Upper lobe of left lung (tissue), 6 donors: Measurements from ENCODE around the gene LRRC51. TPM values are rescaled to one million over a fixed set of nuclear protein-coding genes. Genes with fewer than 3 reads are reported as not detected.
A peak's percentile ranks its signal among the peaks of the same experiment; 100 is the strongest.
"Not testable (repeated sequence)": the region's sequence is repeated elsewhere in the genome, so short reads cannot be mapped to it uniquely, and the experiment has no call there.

Experiments
- ATAC-seq, 2 donors: fragments of 200-7000 bp; cut with Tn5 transposase; one replicate each; pipeline ENCODE4 v1.9.1; 2022; ENCODE audit warnings: mild to moderate bottlenecking in 2 of 2, moderate library complexity in 2 of 2; ENCODE audit not compliant: low FRiP score in 2 of 2
- DNase-seq, 2 donors: peaks; one replicate each; pipeline ENCODE4 v3.0.0-alpha.2; 2019 to 2020
- H3K27ac ChIP-seq, 4 donors: fragments of 200-600 bp; sonication (generic); one replicate each; pipeline ENCODE4 v1.5.1; 2016 to 2019
- H3K27me3 ChIP-seq, 4 donors: fragments of 200-600 bp; sonication (generic); one replicate each; pipeline ENCODE4 v1.5.1; 2017 to 2019
- H3K36me3 ChIP-seq, 4 donors: fragments of 200-600 bp; sonication (generic); one replicate each; pipeline ENCODE4 v1.5.1; 2016 to 2019
- H3K4me1 ChIP-seq, 4 donors: fragments of 200-600 bp; sonication (generic); one replicate each; pipeline ENCODE4 v1.5.1; 2018 to 2019
- H3K4me3 ChIP-seq, 4 donors: fragments of 200-600 bp; sonication (generic); one replicate each; pipeline ENCODE4 v1.5.1; 2017 to 2019; ENCODE audit warnings: mild to moderate bottlenecking in 2 of 4, moderate library complexity in 1 of 4
- H3K9me3 ChIP-seq, 4 donors: fragments of 200-600 bp; sonication (generic); one replicate each; pipeline ENCODE4 v1.5.1; 2018 to 2019
- EP300 ChIP-seq, 4 donors: sonication (generic); formaldehyde crosslinking; IDR thresholded peaks; one replicate each; pipeline ENCODE4 v1.5.1; 2017; ENCODE audit warnings: antibody characterized with exemption in 4 of 4, control low read depth in 2 of 4
- POLR2A ChIP-seq, 4 donors: fragments of 450-650 bp; IDR thresholded peaks; one replicate each; pipeline ENCODE4 v1.5.1; 2016 to 2017; ENCODE audit warnings: antibody characterized with exemption in 4 of 4, mild to moderate bottlenecking in 2 of 4
- POLR2AphosphoS5 ChIP-seq, 2 donors: sonication (generic); formaldehyde crosslinking; IDR thresholded peaks; one replicate each; pipeline ENCODE4 v1.5.1; 2017; ENCODE audit warnings: antibody characterized with exemption in 2 of 2
- WGBS, 2 donors: methylation state at CpG; one replicate each; pipeline ENCODE4 v1.1.5; 2017 to 2018; 5-methylcytosine and 5-hydroxymethylcytosine counted together
- total RNA-seq, 6 donors: library from RNA; depleted of rRNA in 4 of 6; stranded (reverse); fragments of >200 nt in 4 of 6; gene quantifications; one replicate each; pipeline versions ENCODE4 v1.1.0 to v1.2.1, GENCODE V29; 2016 to 2021
- TF ChIP-seq, protein P1 (sequence below), 6 experiments: fragments of 450-650 bp in 4 of 6; fragments of 200-600 bp in 2 of 6; sonication (generic) in 2 of 6; IDR thresholded peaks; one replicate each; pipeline ENCODE4 v1.5.1; 2016 to 2019; ENCODE audit warnings: antibody characterized with exemption in 6 of 6
- donor health status: DM: no; HTN: no; CAD: no; lungs with moderate emphysema.
- donor health status: DM: no; HTN: yes; CAD: no; lungs with severe emphysema.

LRRC51 gene
- total RNA-seq, 6 donors from 2014 or later, result 5.3 to 19.2 (median 10.3) TPM

DNA sequence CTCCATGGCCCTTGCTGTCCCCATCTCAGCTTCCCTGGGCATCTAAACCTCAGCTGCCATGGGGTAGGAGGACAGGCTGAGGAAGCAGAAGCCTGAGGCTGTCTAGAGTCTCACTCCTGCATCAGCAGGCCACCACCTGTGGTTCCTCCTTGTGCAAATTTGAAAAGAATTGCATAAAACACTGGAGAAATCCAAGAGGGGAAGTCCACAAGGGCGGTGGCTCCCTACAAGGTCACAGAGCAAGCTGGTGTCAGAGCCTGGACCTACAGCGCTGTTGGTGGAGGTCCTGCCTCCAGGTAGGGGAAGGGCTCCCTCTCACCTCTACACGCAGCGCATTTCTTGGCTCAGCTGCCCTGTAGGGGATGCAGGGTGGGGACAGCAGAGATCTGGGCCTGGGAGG lies 54.8 kb downstream of the LRRC51 start, which contains the start of gene FOLR3:
Gene FOLR3, plus strand, starts transcription at position 253 of the 400 bp plus-strand sequence. CDS start 228 bp downstream, outside the sequence.
- H3K9me3 ChIP-seq, H3K4me1 ChIP-seq, H3K27me3 ChIP-seq, H3K36me3 ChIP-seq: not testable (repeated sequence)
- peak in 1 of 2 donors; percentile 23 for TF ChIP-seq POLR2AphosphoS5 (IDR thresholded peaks at IDR 0.05)
- peak within 1 kb of the TSS in 2 of 4 donors; percentile 10 to 11 for H3K4me3 ChIP-seq
- peak in 1 of 2 donors; percentile 69 for DNase-seq
- ATAC-seq, result peak; percentile 64 to 75
- WGBS, 2 donors, result 72 to 73% methylated on average over 4 of the region's 4 CpGs
- peak within 1 kb of the TSS in 3 of 4 donors; percentile 63 to 77 (median 67) for H3K27ac ChIP-seq

DNA sequence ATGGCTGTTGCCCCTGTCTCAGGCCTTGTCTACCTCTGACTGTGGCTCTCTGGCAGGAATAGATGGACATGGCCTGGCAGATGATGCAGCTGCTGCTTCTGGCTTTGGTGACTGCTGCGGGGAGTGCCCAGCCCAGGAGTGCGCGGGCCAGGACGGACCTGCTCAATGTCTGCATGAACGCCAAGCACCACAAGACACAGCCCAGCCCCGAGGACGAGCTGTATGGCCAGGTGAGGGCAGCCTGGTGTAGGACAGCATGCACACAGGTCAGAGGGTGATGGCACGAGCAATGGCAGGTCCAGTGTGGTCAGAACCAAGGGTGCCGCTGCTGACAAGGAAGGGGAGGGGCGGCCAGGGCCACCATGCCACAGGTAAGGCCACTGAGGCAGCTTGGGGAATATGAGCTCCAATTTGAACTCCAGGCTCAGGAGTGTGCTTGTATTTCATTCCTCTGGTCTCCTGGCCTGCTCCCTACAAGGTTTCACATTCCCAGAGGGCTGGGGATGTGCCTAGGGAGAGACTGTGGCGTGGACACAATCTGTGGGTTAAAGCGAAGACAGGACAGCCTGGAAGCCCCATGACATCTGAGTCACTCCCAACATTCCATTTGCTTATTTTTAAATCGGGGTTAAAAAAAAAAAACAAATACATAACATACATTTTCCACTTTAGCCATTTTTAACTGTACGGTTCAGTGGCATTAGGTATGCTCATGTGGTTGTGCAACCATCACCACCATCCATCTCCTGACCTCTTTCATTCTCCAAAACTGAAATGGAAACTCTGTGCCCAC lies 55.4 kb downstream of the LRRC51 start:
- H3K36me3 ChIP-seq, result no peaks in the 10 kb centered on the region
- DNase-seq (peak; percentile 22 to 30), ATAC-seq (peak; percentile 5 to 24)
- H3K27me3 ChIP-seq, result no peaks in the 10 kb centered on the region
- TF ChIP-seq POLR2A (IDR thresholded peaks at IDR 0.05) (no peak), EP300 (IDR thresholded peaks at IDR 0.05) (no peak), POLR2AphosphoS5 (IDR thresholded peaks at IDR 0.05) (no peak)
- TF ChIP-seq, protein P1, sequence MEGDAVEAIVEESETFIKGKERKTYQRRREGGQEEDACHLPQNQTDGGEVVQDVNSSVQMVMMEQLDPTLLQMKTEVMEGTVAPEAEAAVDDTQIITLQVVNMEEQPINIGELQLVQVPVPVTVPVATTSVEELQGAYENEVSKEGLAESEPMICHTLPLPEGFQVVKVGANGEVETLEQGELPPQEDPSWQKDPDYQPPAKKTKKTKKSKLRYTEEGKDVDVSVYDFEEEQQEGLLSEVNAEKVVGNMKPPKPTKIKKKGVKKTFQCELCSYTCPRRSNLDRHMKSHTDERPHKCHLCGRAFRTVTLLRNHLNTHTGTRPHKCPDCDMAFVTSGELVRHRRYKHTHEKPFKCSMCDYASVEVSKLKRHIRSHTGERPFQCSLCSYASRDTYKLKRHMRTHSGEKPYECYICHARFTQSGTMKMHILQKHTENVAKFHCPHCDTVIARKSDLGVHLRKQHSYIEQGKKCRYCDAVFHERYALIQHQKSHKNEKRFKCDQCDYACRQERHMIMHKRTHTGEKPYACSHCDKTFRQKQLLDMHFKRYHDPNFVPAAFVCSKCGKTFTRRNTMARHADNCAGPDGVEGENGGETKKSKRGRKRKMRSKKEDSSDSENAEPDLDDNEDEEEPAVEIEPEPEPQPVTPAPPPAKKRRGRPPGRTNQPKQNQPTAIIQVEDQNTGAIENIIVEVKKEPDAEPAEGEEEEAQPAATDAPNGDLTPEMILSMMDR (IDR thresholded peaks at IDR 0.05), result no peak
- H3K4me3 ChIP-seq, result peak overlapping the region in 2 of 4 donors; percentile 10 to 11
- no peaks in the 10 kb centered on the region for H3K9me3 ChIP-seq
- peak overlapping the region in 3 of 4 donors; percentile 63 to 77 (median 67) for H3K27ac ChIP-seq
- WGBS, 2 donors, result 79 to 87% methylated on average over 9 to 11 of the region's 14 CpGs
- no peaks in the 10 kb centered on the region for H3K4me1 ChIP-seq

DNA sequence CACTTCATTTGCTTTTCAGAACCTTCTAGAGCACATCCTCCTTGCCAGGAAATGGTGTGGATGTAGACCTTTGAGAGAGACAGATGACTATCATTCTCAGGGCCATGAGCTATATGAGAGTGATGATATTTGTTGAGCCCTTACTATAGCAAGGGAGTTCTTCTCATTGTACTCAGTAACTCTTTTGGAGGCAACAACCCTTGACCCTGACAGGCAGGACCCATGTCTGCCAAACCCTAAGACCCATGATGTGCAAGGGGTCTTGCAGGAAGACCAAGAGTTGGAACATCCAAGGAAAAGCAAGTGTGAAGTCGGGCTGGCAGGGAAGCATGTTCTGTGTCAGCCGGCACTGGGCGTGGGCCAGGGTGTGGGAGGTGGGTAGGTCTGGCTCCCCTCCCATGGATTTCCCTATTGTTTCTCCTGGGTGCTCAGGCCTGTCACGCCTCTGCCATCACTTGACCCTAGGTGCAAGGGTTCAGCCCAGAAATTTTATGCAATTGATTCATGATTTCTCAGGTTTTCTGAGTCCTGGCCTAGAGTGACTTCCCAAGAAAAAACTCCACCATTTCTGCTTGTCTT lies 56.1 kb downstream of the LRRC51 start:
- no peaks in the 10 kb centered on the region for H3K27me3 ChIP-seq
- WGBS, 2 donors, result 76 to 87% methylated on average over 4 of the region's 4 CpGs
- no peak for ATAC-seq
- H3K4me1 ChIP-seq, result no peaks in the 10 kb centered on the region
- no peak for TF ChIP-seq POLR2AphosphoS5 (IDR thresholded peaks at IDR 0.05)
- peak overlapping the region in 2 of 4 donors; percentile 10 to 11 for H3K4me3 ChIP-seq
- peak overlapping the region in 1 of 4 donors; percentile 27 for H3K27ac ChIP-seq
- H3K9me3 ChIP-seq, result no peaks in the 10 kb centered on the region
- DNase-seq, result peak in 1 of 2 donors; percentile 68
- no peaks in the 10 kb centered on the region for H3K36me3 ChIP-seq

DNA sequence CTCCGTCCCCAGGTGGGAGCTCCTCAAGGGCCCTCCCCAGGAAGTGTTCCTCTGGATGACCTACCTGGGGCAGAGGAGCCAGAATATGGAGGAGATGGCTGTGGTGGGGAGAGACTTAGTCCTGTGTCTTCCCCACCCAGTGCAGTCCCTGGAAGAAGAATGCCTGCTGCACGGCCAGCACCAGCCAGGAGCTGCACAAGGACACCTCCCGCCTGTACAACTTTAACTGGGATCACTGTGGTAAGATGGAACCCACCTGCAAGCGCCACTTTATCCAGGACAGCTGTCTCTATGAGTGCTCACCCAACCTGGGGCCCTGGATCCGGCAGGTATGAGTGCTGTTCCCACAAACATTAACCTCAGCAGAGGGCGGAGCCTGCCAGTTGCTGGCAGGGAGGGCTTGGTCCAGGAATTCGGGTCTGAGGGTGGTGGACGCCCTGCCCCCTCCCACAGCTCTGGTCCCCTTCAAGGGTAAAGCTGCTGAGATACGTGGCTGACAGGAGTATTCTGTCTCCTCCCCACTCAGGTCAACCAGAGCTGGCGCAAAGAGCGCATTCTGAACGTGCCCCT lies 58.3 kb downstream of the LRRC51 start:
- no peaks in the 10 kb centered on the region for H3K27me3 ChIP-seq
- no peaks in the 10 kb centered on the region for H3K36me3 ChIP-seq
- H3K9me3 ChIP-seq, result no peaks in the 10 kb centered on the region
- TF ChIP-seq POLR2A (IDR thresholded peaks at IDR 0.05) (no peak), POLR2AphosphoS5 (IDR thresholded peaks at IDR 0.05) (no peak), EP300 (IDR thresholded peaks at IDR 0.05) (no peak)
- TF ChIP-seq, protein P1 (IDR thresholded peaks at IDR 0.05), result no peak
- 71% methylated on average over 4 to 12 of the region's 12 CpGs for WGBS, 2 donors
- no peak overlapping the region for H3K27ac ChIP-seq
- DNase-seq, result peak in 1 of 2 donors; percentile 16
- H3K4me3 ChIP-seq, result no peak overlapping the region
- no peak for ATAC-seq
- H3K4me1 ChIP-seq, result no peaks in the 10 kb centered on the region

DNA sequence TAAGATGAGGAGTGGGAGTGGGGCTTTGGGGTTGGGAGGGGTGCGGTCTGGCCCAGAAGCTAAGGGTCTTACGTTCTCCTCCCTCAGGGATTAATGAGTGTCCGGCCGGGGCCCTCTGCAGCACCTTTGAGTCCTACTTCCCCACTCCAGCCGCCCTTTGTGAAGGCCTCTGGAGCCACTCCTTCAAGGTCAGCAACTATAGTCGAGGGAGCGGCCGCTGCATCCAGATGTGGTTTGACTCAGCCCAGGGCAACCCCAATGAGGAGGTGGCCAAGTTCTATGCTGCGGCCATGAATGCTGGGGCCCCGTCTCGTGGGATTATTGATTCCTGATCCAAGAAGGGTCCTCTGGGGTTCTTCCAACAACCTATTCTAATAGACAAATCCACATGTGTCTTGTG lies 58.9 kb downstream of the LRRC51 start:
- H3K36me3 ChIP-seq, result no peaks in the 10 kb centered on the region
- no peak overlapping the region for H3K4me3 ChIP-seq
- 90 to 95% methylated on average over 11 of the region's 11 CpGs for WGBS, 2 donors
- H3K27me3 ChIP-seq, result no peaks in the 10 kb centered on the region
- no peak for TF ChIP-seq POLR2A (IDR thresholded peaks at IDR 0.05)
- no peak for TF ChIP-seq POLR2AphosphoS5 (IDR thresholded peaks at IDR 0.05)
- no peak for TF ChIP-seq EP300 (IDR thresholded peaks at IDR 0.05)
- TF ChIP-seq, protein P1 (IDR thresholded peaks at IDR 0.05), result no peak
- no peak for ATAC-seq
- H3K9me3 ChIP-seq, result no peaks in the 10 kb centered on the region
- H3K4me1 ChIP-seq, result no peaks in the 10 kb centered on the region
- H3K27ac ChIP-seq, result no peak overlapping the region
- no peak for DNase-seq
